Tibial nerve (tissue), 4 donors: ENCODE results near the gene OXLD1. TPM values are rescaled to one million over a fixed set of nuclear protein-coding genes. Genes with fewer than 3 reads are reported as not detected.

Experiments used
- DNase-seq, 2 donors: peaks; one replicate each; pipeline ENCODE4 v3.0.0-alpha.2; 2019; ENCODE audit warnings: low spot score in 2 of 2
- H3K27ac ChIP-seq, 4 donors: fragments of 200-600 bp; sonication (generic) in 3 of 4; one replicate each; pipeline ENCODE4 v1.5.1; 2017 to 2019; ENCODE audit warnings: mild to moderate bottlenecking in 1 of 4
- H3K27me3 ChIP-seq, 2 donors: fragments of 200-600 bp; sonication (generic) in 1 of 2; one replicate each; pipeline versions ENCODE4 v1.5.1 to v1.6.0; 2017 to 2019
- H3K36me3 ChIP-seq, 3 donors: fragments of 200-600 bp; sonication (generic); one replicate each; pipeline ENCODE4 v1.5.1; 2018 to 2019
- H3K4me1 ChIP-seq, 4 donors: fragments of 200-600 bp; sonication (generic) in 3 of 4; one replicate each; pipeline ENCODE4 v1.5.1; 2017 to 2019
- H3K4me3 ChIP-seq, 4 donors: fragments of 200-600 bp; sonication (generic) in 3 of 4; one replicate each; pipeline ENCODE4 v1.5.1; 2017 to 2019; ENCODE audit warnings: mild to moderate bottlenecking in 1 of 4, moderate library complexity in 1 of 4
- H3K9me3 ChIP-seq, 4 donors: fragments of 200-600 bp; sonication (generic) in 3 of 4; one replicate each; pipeline ENCODE4 v1.5.1; 2017 to 2019
- CTCF ChIP-seq, 5 experiments: fragments of 200-600 bp in 3 of 5; fragments of 450-650 bp in 2 of 5; sonication (generic) in 3 of 5; IDR thresholded peaks; one replicate each; pipeline ENCODE4 v1.5.1; 2016 to 2019; ENCODE audit warnings: antibody characterized with exemption in 5 of 5, mild to moderate bottlenecking in 3 of 5, moderate library complexity in 2 of 5
- EP300 ChIP-seq, 2 donors: sonication (generic); formaldehyde crosslinking; IDR thresholded peaks; one replicate each; pipeline ENCODE4 v1.6.1; 2017; ENCODE audit warnings: antibody characterized with exemption in 2 of 2, mild to moderate bottlenecking in 1 of 2
- POLR2A ChIP-seq, 2 donors: fragments of 450-650 bp; IDR thresholded peaks; one replicate each; pipeline ENCODE4 v1.6.1; 2017; ENCODE audit warnings: antibody characterized with exemption in 2 of 2, mild to moderate bottlenecking in 2 of 2, moderate library complexity in 2 of 2
- WGBS, 2 donors: methylation state at CpG; one replicate each; pipeline ENCODE4 v1.1.5; 2018; 5-methylcytosine and 5-hydroxymethylcytosine counted together
- total RNA-seq, 4 donors: library from RNA; depleted of rRNA; stranded (reverse); fragments of >200 nt; gene quantifications; one replicate each; pipeline ENCODE4 v1.1.0, GENCODE V29; 2016

Gene OXLD1
- total RNA-seq, 4 donors from 2014 or later = 31.4 to 38.1 (median 35.8) TPM

GRCh38 chr17:81656118-81656743 lies 10.2 kb downstream of the OXLD1 start, which contains the start of gene PDE6G:
PDE6G (minus strand) TSS chr17:81656542; CDS start chr17:81653305, 3,237 bp downstream.
- no peak for DNase-seq
- Histone ChIP-seq H3K9me3 (no peaks in the 10 kb centered on the region), H3K36me3 (no peaks in the 10 kb centered on the region), H3K27ac (no peak within 1 kb of the TSS), H3K4me1 (no peaks in the 10 kb centered on the region), H3K27me3 (peaks cover 0 to 26% of the 10 kb centered on the region in 2 donors), H3K4me3 (no peak within 1 kb of the TSS)
- 86 to 87% methylated on average over 15 of the region's 15 CpGs for WGBS, 2 donors
- TF ChIP-seq EP300 (IDR thresholded peaks at IDR 0.05) = no peak

- DNase-seq = no peak
- TF ChIP-seq CTCF (IDR thresholded peaks at IDR 0.05) (no peak), EP300 (IDR thresholded peaks at IDR 0.05) (no peak), POLR2A (IDR thresholded peaks at IDR 0.05) (no peak)
- peaks cover 0 to 33% of the 10 kb centered on the region in 2 donors for H3K27me3 ChIP-seq
- WGBS, 2 donors = 63 to 74% methylated on average over 7 to 16 of the region's 18 CpGs
- no peaks in the 10 kb centered on the region for H3K9me3 ChIP-seq
- H3K4me1 ChIP-seq = no peaks in the 10 kb centered on the region
- H3K27ac ChIP-seq = no peak overlapping the region
- H3K36me3 ChIP-seq = no peaks in the 10 kb centered on the region
- no peak overlapping the region for H3K4me3 ChIP-seq
Measured at GRCh38 chr17:81655378-81656117, 10.9 kb downstream of the OXLD1 start.

- 23 to 32% methylated on average over 27 of the region's 27 CpGs for WGBS, 2 donors
- DNase-seq = no peak
- no peak for TF ChIP-seq CTCF (IDR thresholded peaks at IDR 0.05)
- TF ChIP-seq EP300 (IDR thresholded peaks at IDR 0.05) = no peak
- TF ChIP-seq POLR2A (IDR thresholded peaks at IDR 0.05) = no peak
Measured at GRCh38 chr17:81652906-81653771, 13.3 kb downstream of the OXLD1 start.

GRCh38 chr17:81651692-81652091 lies 14.7 kb downstream of the OXLD1 start:
- Histone ChIP-seq H3K4me1 (no peaks in the 10 kb centered on the region), H3K4me3 (no peak overlapping the region), H3K27me3 (peaks cover 0 to 70% of the 10 kb centered on the region in 2 donors), H3K27ac (no peak overlapping the region), H3K9me3 (peaks cover 0 to 8% (median 0%) of the 10 kb centered on the region in 4 donors), H3K36me3 (no peaks in the 10 kb centered on the region)
- WGBS, 2 donors = 66 to 73% methylated on average over 10 of the region's 10 CpGs
- no peak for DNase-seq
- TF ChIP-seq POLR2A (IDR thresholded peaks at IDR 0.05) (no peak), CTCF (IDR thresholded peaks at IDR 0.05) (no peak), EP300 (IDR thresholded peaks at IDR 0.05) (no peak)

More at GRCh38 chr17:81652906-81653771, 13.3 kb downstream of the OXLD1 start:
- H3K27ac ChIP-seq = no peak overlapping the region
- no peaks in the 10 kb centered on the region for H3K36me3 ChIP-seq
- peak overlapping the region in 2 of 4 donors; percentile 9 to 12 for H3K4me3 ChIP-seq
- peaks cover 0 to 57% of the 10 kb centered on the region in 2 donors for H3K27me3 ChIP-seq
- H3K9me3 ChIP-seq = peaks cover 0 to 8% (median 0%) of the 10 kb centered on the region in 4 donors
- no peaks in the 10 kb centered on the region for H3K4me1 ChIP-seq

GRCh38 chr17:81650951-81651350 lies 15.5 kb downstream of the OXLD1 start:
- peaks cover 0 to 8% (median 0%) of the 10 kb centered on the region in 4 donors for H3K9me3 ChIP-seq
- H3K27me3 ChIP-seq = peaks cover 0 to 70% of the 10 kb centered on the region in 2 donors
- WGBS, 2 donors = 57 to 73% methylated on average over 9 of the region's 9 CpGs
- TF ChIP-seq CTCF (IDR thresholded peaks at IDR 0.05) (no peak), EP300 (IDR thresholded peaks at IDR 0.05) (no peak), POLR2A (IDR thresholded peaks at IDR 0.05) (no peak)
- DNase-seq = no peak
- H3K36me3 ChIP-seq = no peaks in the 10 kb centered on the region
- no peaks in the 10 kb centered on the region for H3K4me1 ChIP-seq
- H3K27ac ChIP-seq = no peak overlapping the region
- no peak overlapping the region for H3K4me3 ChIP-seq
